ENCODE results near the gene MFSD6. TPM values are rescaled to one million over a fixed set of nuclear protein-coding genes. Genes with fewer than 3 reads are reported as not detected.

Gene MFSD6
- total and polyA plus RNA-seq, 2 donors (not counting 1 experiment from before 2014, with no cell fraction given): 31.4 to 50.8 TPM

DNA sequence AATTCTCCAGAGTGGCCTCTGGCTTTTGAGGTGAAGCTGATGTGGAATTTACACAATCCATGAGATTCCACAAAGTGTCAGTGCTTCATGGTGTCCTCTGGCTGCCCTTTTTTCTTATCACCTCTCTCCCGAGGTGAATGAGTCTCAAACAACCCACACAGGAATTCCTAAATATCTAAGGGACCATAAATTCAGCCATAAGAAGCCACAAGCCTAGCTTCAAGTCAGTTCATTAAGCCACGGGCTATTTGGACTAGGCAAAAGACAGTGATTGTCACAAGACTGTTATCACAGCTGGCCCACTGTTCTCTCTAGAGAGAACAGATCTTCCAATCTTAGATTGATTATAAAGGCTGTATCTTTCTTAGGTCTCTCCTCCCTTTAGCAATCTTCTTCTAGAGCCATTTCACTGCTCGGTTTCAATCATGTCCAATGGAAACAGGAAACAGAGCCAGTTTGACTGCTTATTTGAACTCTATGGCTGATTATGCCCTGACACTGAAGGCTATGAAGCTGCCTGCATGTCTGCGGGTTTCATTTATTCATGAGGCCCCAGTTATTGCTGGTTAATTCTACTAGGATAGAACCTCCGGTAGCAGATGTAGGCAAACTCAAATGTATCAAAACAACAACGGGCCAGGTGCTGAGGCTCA, 122.2 kb downstream of the MFSD6 start:
- Histone ChIP-seq H3K27me3 (ENCODE audit: control insufficient read depth, insufficient read depth, low read length) (no peaks in the 10 kb centered on the region), H3K4me1 (ENCODE audit: control insufficient read depth, extremely low read depth, insufficient read depth, low read length) (peaks cover 7% of the 10 kb centered on the region), H3K9me3 (ENCODE audit: control insufficient read depth, insufficient read depth, low read depth, low read length) (no peaks in the 10 kb centered on the region), H3K27ac (ENCODE audit: insufficient read depth, low read length) (no peak overlapping the region), H3K4me2 (ENCODE audit: extremely low read depth, insufficient read depth, low read length) (no peak overlapping the region), H3K9ac (ENCODE audit: insufficient read depth, low read length) (no peak overlapping the region), H4K20me1 (ENCODE audit: control insufficient read depth, extremely low read depth, insufficient read depth, low read length) (no peaks in the 10 kb centered on the region), H3K4me3 (replicated peaks in 1 of 4; ENCODE audit: control extremely low read depth in 1 of 4, insufficient read depth in 1 of 4, low read depth in 3 of 4, low read length in 4 of 4) (no peak overlapping the region), H3K79me2 (ENCODE audit: control insufficient read depth, insufficient read depth, low read length) (no peaks in the 10 kb centered on the region), H2AFZ (ENCODE audit: low read length) (no peak overlapping the region), H3K36me3 (ENCODE audit: control insufficient read depth, insufficient read depth, low read length) (no peaks in the 10 kb centered on the region)
- peak; percentile 31 to 93 for DNase-seq (ENCODE audit: low read depth in 2 of 2)
- TF ChIP-seq EZH2 (IDR thresholded peaks at IDR 0.05; ENCODE audit: low read length, missing control alignments): no peak
- TF ChIP-seq, protein P1, sequence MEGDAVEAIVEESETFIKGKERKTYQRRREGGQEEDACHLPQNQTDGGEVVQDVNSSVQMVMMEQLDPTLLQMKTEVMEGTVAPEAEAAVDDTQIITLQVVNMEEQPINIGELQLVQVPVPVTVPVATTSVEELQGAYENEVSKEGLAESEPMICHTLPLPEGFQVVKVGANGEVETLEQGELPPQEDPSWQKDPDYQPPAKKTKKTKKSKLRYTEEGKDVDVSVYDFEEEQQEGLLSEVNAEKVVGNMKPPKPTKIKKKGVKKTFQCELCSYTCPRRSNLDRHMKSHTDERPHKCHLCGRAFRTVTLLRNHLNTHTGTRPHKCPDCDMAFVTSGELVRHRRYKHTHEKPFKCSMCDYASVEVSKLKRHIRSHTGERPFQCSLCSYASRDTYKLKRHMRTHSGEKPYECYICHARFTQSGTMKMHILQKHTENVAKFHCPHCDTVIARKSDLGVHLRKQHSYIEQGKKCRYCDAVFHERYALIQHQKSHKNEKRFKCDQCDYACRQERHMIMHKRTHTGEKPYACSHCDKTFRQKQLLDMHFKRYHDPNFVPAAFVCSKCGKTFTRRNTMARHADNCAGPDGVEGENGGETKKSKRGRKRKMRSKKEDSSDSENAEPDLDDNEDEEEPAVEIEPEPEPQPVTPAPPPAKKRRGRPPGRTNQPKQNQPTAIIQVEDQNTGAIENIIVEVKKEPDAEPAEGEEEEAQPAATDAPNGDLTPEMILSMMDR (conservative IDR thresholded peaks at IDR 0.05 in 1 of 2, IDR thresholded peaks at IDR 0.05 in 1 of 2; ENCODE audit: low read depth in 1 of 2, low read length in 2 of 2): no peak

DNA sequence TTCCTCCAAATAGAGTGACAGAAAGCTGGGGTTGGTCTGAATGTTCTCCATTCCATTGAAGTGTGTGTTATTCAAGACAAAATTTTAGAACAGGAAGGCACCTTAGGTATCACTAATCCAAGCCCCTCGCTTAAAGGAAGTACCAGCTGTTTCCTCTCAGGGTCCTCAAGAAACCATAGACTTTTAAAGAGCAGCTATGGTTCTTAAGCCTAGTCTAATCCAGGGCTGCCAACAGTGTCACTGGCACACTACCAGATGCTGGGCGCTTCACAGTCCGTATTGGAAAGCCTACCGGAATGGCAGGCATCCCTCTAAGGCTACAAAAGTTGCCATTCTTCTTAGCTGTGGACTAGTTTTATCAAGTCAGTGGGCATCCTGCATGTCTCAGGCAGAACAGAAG, 124.4 kb downstream of the MFSD6 start:
- H3K27ac ChIP-seq (ENCODE audit: insufficient read depth, low read length): no peak overlapping the region
- H4K20me1 ChIP-seq (ENCODE audit: control insufficient read depth, extremely low read depth, insufficient read depth, low read length): no peaks in the 10 kb centered on the region
- peaks cover 7% of the 10 kb centered on the region for H3K4me1 ChIP-seq (ENCODE audit: control insufficient read depth, extremely low read depth, insufficient read depth, low read length)
- DNase-seq (ENCODE audit: low read depth in 2 of 2): no peak
- no peaks in the 10 kb centered on the region for H3K9me3 ChIP-seq (ENCODE audit: control insufficient read depth, insufficient read depth, low read depth, low read length)
- no peaks in the 10 kb centered on the region for H3K36me3 ChIP-seq (ENCODE audit: control insufficient read depth, insufficient read depth, low read length)
- H3K4me3 ChIP-seq (replicated peaks in 1 of 4; ENCODE audit: control extremely low read depth in 1 of 4, insufficient read depth in 1 of 4, low read depth in 3 of 4, low read length in 4 of 4): no peak overlapping the region
- H3K79me2 ChIP-seq (ENCODE audit: control insufficient read depth, insufficient read depth, low read length): no peaks in the 10 kb centered on the region
- no peak overlapping the region for H3K4me2 ChIP-seq (ENCODE audit: extremely low read depth, insufficient read depth, low read length)
- no peak for TF ChIP-seq EZH2 (IDR thresholded peaks at IDR 0.05; ENCODE audit: low read length, missing control alignments)
- TF ChIP-seq, protein P1 (conservative IDR thresholded peaks at IDR 0.05 in 1 of 2, IDR thresholded peaks at IDR 0.05 in 1 of 2; ENCODE audit: low read depth in 1 of 2, low read length in 2 of 2): no peak
- H3K9ac ChIP-seq (ENCODE audit: insufficient read depth, low read length): no peak overlapping the region
- H3K27me3 ChIP-seq (ENCODE audit: control insufficient read depth, insufficient read depth, low read length): no peaks in the 10 kb centered on the region
- no peak overlapping the region for H2AFZ ChIP-seq (ENCODE audit: low read length)

DNA sequence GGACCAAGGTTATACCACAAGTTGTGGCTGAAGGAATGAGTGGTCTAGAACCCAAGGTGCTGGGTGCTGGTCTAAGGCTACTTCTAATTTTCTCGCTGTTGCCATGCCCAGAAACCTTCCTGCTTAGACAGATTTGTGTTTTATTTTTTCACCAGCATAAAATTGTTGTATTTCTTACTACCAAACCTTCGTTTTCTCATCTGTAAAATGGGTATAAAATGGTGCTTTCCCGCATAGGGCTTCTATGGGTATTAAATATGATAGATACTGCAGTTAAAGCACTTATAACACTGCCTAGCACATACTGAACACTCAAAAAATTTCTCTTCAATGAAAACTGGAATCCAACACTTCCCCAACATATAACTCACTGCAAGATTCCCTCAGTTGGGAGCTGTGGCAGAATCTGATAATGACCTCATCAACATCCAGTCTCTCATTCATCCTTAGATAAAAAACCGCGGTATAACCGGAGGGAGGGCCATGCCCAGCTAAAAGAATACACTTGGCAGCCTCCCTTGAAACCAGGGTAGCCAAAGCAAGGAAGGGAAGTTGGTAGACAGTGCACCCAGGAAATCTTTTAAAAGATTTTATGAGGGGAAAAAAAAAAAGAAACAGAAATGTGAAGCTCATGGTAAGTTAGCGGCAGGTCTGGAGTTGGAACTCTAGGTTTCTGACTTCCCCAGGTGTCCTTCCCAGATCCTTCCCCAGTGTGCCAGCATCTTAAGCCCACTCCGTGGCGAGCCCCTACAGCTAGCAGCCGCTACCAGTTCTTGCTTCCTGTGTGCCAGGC, 125.2 kb downstream of the MFSD6 start:
- peak overlapping the region; percentile 45 to 78 (median 70) for H3K4me3 ChIP-seq (replicated peaks in 1 of 4; ENCODE audit: control extremely low read depth in 1 of 4, insufficient read depth in 1 of 4, low read depth in 3 of 4, low read length in 4 of 4)
- peak overlapping the region; percentile 99 for H3K4me2 ChIP-seq (ENCODE audit: extremely low read depth, insufficient read depth, low read length)
- peaks cover 7% of the 10 kb centered on the region for H3K4me1 ChIP-seq (ENCODE audit: control insufficient read depth, extremely low read depth, insufficient read depth, low read length)
- H3K27ac ChIP-seq (ENCODE audit: insufficient read depth, low read length): peak overlapping the region; percentile 83
- H2AFZ ChIP-seq (ENCODE audit: low read length): peak overlapping the region; percentile 97
- peak in 1 of 2 donors; percentile 36 for DNase-seq (ENCODE audit: low read depth in 2 of 2)
- no peaks in the 10 kb centered on the region for H3K79me2 ChIP-seq (ENCODE audit: control insufficient read depth, insufficient read depth, low read length)
- no peak for TF ChIP-seq EZH2 (IDR thresholded peaks at IDR 0.05; ENCODE audit: low read length, missing control alignments)
- TF ChIP-seq, protein P1 (conservative IDR thresholded peaks at IDR 0.05 in 1 of 2, IDR thresholded peaks at IDR 0.05 in 1 of 2; ENCODE audit: low read depth in 1 of 2, low read length in 2 of 2): no peak
- no peaks in the 10 kb centered on the region for H4K20me1 ChIP-seq (ENCODE audit: control insufficient read depth, extremely low read depth, insufficient read depth, low read length)
- no peaks in the 10 kb centered on the region for H3K36me3 ChIP-seq (ENCODE audit: control insufficient read depth, insufficient read depth, low read length)
- H3K27me3 ChIP-seq (ENCODE audit: control insufficient read depth, insufficient read depth, low read length): no peaks in the 10 kb centered on the region
- H3K9ac ChIP-seq (ENCODE audit: insufficient read depth, low read length): peak overlapping the region; percentile 41
- no peaks in the 10 kb centered on the region for H3K9me3 ChIP-seq (ENCODE audit: control insufficient read depth, insufficient read depth, low read depth, low read length)
